Naive thymus-derived CD8-positive, alpha-beta T cell (primary cell): ENCODE results near the gene ADGRL3. TPM values are rescaled to one million over a fixed set of nuclear protein-coding genes. Genes with fewer than 3 reads are reported as not detected.

Experiments
- ATAC-seq, 2 donors: fragments of 150-1000 bp; cut with Tn5 transposase in 1 of 2; sonication (Bioruptor Pico), chemical (Tn5 transposase) in 1 of 2; 1 replicate in 1 of 2; 2 replicates in 1 of 2; pipeline ENCODE4 v1.10.0; 2021; ENCODE audit warnings: mild to moderate bottlenecking in 2 of 2, moderate library complexity in 2 of 2
- POLR2A ChIA-PET: fragments of 350-600 bp; sonication (Branson Sonifier 250); formaldehyde crosslinking; loops from one replicate; lab custom pipeline; 2021; ENCODE audit warnings: antibody characterized with exemption; lab: Charles Lee
- DNase-seq, 10 donors: peaks; one replicate each; pipeline versions ENCODE4 v3.0.0 to v3.0.0-alpha.2; 2020 to 2022
- H3K27ac Mint-ChIP-seq, 10 donors: one replicate each; pipeline ENCODE4 v1.8.0; 2020 to 2022; ENCODE audit warnings: mild to moderate bottlenecking in 10 of 10, mixed read lengths in 10 of 10, moderate library complexity in 4 of 10, inconsistent platforms in 1 of 10
- H3K27me3 Mint-ChIP-seq, 5 donors: one replicate each; pipeline ENCODE4 v1.8.0; 2021 to 2022; ENCODE audit warnings: mixed read lengths in 5 of 5
- H3K36me3 Mint-ChIP-seq, 3 donors: one replicate each; pipeline ENCODE4 v1.8.0; 2020 to 2022; ENCODE audit warnings: mixed read lengths in 3 of 3, mild to moderate bottlenecking in 2 of 3, inconsistent platforms in 1 of 3
- H3K4me1 Mint-ChIP-seq, 4 donors: one replicate each; pipeline ENCODE4 v1.8.0; 2021 to 2022; ENCODE audit warnings: mixed read lengths in 4 of 4
- H3K4me3 Mint-ChIP-seq, 10 donors: one replicate each; pipeline ENCODE4 v1.8.0; 2020 to 2022; ENCODE audit warnings: mild to moderate bottlenecking in 10 of 10, mixed read lengths in 10 of 10, moderate library complexity in 6 of 10, inconsistent platforms in 1 of 10
- H3K9me3 Mint-ChIP-seq, 9 donors: one replicate each; pipeline ENCODE4 v1.8.0; 2020 to 2022; ENCODE audit warnings: mixed read lengths in 9 of 9, mild to moderate bottlenecking in 3 of 9, inconsistent platforms in 1 of 9, moderate library complexity in 1 of 9
- polyA plus RNA-seq, 3 donors: library from polyadenylated mRNA; unstranded; fragments of 300-500 nt; fragmentation: Illumina TruSeq; gene quantifications; one replicate each; pipeline ENCODE4 v1.2.3, GENCODE V29; 2021
- total RNA-seq, 8 experiments: library from RNA in 2 of 8; stranded (reverse) in 2 of 8; gene quantifications; one replicate each; pipeline ENCODE4 v1.2.3 and lab custom pipeline; 2021 to 2026

ADGRL3 gene
- total and polyA plus RNA-seq, 5 experiments from 2014 or later, result not detected

GRCh38 chr4:62119195-62119594 is 919.1 kb downstream of the ADGRL3 start:
- H3K36me3 Mint-ChIP-seq, result peaks cover 0 to 2% (median 0%) of the 10 kb centered on the region in 3 donors
- H3K27me3 Mint-ChIP-seq, result no peaks in the 10 kb centered on the region
- no peak overlapping the region for H3K27ac Mint-ChIP-seq
- H3K4me3 Mint-ChIP-seq, result no peak overlapping the region
- peaks cover 2 to 21% (median 6%) of the 10 kb centered on the region in 9 donors for H3K9me3 Mint-ChIP-seq
- no peak for DNase-seq
- ATAC-seq, result no peak
- POLR2A ChIA-PET, result no interaction called here
- no peaks in the 10 kb centered on the region for H3K4me1 Mint-ChIP-seq

- POLR2A ChIA-PET, result no interaction called here
- no peaks in the 10 kb centered on the region for H3K4me1 Mint-ChIP-seq
- peaks cover 0 to 5% (median 0%) of the 10 kb centered on the region in 3 donors for H3K36me3 Mint-ChIP-seq
Measured at GRCh38 chr4:62126064-62126732, 926.1 kb downstream of the ADGRL3 start.

More at GRCh38 chr4:62126064-62126732, 926.1 kb downstream of the ADGRL3 start:
- H3K4me3 Mint-ChIP-seq, result no peak overlapping the region
- DNase-seq, result no peak
- ATAC-seq, result no peak
- no peak overlapping the region for H3K27ac Mint-ChIP-seq
- H3K9me3 Mint-ChIP-seq, result peaks cover 3 to 30% (median 15%) of the 10 kb centered on the region in 9 donors
- no peaks in the 10 kb centered on the region for H3K27me3 Mint-ChIP-seq
